Keratinocyte (primary cell): Measurements from ENCODE around the gene CACNA1B.

Source experiments
- EZH2 ChIP-seq: IDR thresholded peaks from one replicate; pipeline ENCODE4 v1.6.1; 2012; ENCODE audit warnings: inconsistent platforms, mild to moderate bottlenecking, low read length, moderate library complexity
- TF ChIP-seq, protein P1 (sequence below), 3 experiments: IDR thresholded peaks in 1 of 3; conservative IDR thresholded peaks in 1 of 3; optimal IDR thresholded peaks in 1 of 3; 2 replicates in 2 of 3; 3 replicates in 1 of 3; pipeline versions ENCODE3 to v1.5.1; 2011; ENCODE audit warnings: low read length in 3 of 3, mild to moderate bottlenecking in 3 of 3, moderate library complexity in 2 of 3, control low read depth in 1 of 3, inconsistent platforms in 1 of 3; ENCODE audit not compliant: insufficient read depth in 2 of 3; ENCODE audit errors: extremely low read depth in 1 of 3

GRCh38 chr9:137876269-137876668 lies 1.3 kb upstream of the CACNA1B start:
- TF ChIP-seq, protein P1, sequence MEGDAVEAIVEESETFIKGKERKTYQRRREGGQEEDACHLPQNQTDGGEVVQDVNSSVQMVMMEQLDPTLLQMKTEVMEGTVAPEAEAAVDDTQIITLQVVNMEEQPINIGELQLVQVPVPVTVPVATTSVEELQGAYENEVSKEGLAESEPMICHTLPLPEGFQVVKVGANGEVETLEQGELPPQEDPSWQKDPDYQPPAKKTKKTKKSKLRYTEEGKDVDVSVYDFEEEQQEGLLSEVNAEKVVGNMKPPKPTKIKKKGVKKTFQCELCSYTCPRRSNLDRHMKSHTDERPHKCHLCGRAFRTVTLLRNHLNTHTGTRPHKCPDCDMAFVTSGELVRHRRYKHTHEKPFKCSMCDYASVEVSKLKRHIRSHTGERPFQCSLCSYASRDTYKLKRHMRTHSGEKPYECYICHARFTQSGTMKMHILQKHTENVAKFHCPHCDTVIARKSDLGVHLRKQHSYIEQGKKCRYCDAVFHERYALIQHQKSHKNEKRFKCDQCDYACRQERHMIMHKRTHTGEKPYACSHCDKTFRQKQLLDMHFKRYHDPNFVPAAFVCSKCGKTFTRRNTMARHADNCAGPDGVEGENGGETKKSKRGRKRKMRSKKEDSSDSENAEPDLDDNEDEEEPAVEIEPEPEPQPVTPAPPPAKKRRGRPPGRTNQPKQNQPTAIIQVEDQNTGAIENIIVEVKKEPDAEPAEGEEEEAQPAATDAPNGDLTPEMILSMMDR (optimal IDR thresholded peaks at IDR 0.05 in 1 of 3, IDR thresholded peaks at IDR 0.05 in 1 of 3, conservative IDR thresholded peaks at IDR 0.05 in 1 of 3; ENCODE audit: extremely low read depth in 1 of 3, insufficient read depth in 2 of 3, low read length in 3 of 3) = no peak
- no peak for TF ChIP-seq EZH2
